Measurements from ENCODE around the gene UBE2E3.
"Not testable (repeated sequence)": the region's sequence is repeated elsewhere in the genome, so short reads cannot be mapped to it uniquely, and the experiment has no call there.

UBE2E3 gene

GRCh38 chr2:181065458-181065857, 85.1 kb downstream of the UBE2E3 start:
- in situ Hi-C loops (cut with MboI; ENCODE audit: low pct_unique_long_range_greater_than_20kb, low sequenced_read_pairs), result loop anchor here (25.0 kb wide), 1 partner anchor 953 kb away; no protein-coding TSS in a partner anchor
- DNase-seq, result no peak

- DNase-seq, result no peak
- in situ Hi-C loops (cut with MboI; ENCODE audit: low pct_unique_long_range_greater_than_20kb, low sequenced_read_pairs), result loop anchor here (25.0 kb wide), 1 partner anchor 954 kb away; no protein-coding TSS in a partner anchor
These were observed 85.9 kb downstream of the UBE2E3 start for GRCh38 chr2:181066333-181066732.

GRCh38 chr2:181070119-181070835, 89.9 kb downstream of the UBE2E3 start:
- in situ Hi-C loops (cut with MboI; ENCODE audit: low pct_unique_long_range_greater_than_20kb, low sequenced_read_pairs), result loop anchor here (25.0 kb wide), 1 partner anchor 958 kb away; no protein-coding TSS in a partner anchor
- DNase-seq, result peak; percentile 49

GRCh38 chr2:181070836-181071200, 90.4 kb downstream of the UBE2E3 start:
- in situ Hi-C loops (cut with MboI; ENCODE audit: low pct_unique_long_range_greater_than_20kb, low sequenced_read_pairs), result loop anchor here (25.0 kb wide), 1 partner anchor 959 kb away; no protein-coding TSS in a partner anchor
- no peak for DNase-seq

GRCh38 chr2:181072486-181073235, 92.3 kb downstream of the UBE2E3 start:
- in situ Hi-C loops (cut with MboI; ENCODE audit: low pct_unique_long_range_greater_than_20kb, low sequenced_read_pairs), result loop anchor here (25.0 kb wide), 1 partner anchor 960 kb away; no protein-coding TSS in a partner anchor

GRCh38 chr2:181073896-181074295, 93.5 kb downstream of the UBE2E3 start:
- in situ Hi-C loops (cut with MboI; ENCODE audit: low pct_unique_long_range_greater_than_20kb, low sequenced_read_pairs), result loop anchor here (25.0 kb wide), 1 partner anchor 962 kb away; no protein-coding TSS in a partner anchor
- no peak for DNase-seq

More at GRCh38 chr2:181072486-181073235, 92.3 kb downstream of the UBE2E3 start:
- DNase-seq, result no peak

GRCh38 chr2:181074457-181074856, 94.1 kb downstream of the UBE2E3 start:
- no peak for DNase-seq
- in situ Hi-C loops (cut with MboI; ENCODE audit: low pct_unique_long_range_greater_than_20kb, low sequenced_read_pairs), result loop anchor here (25.0 kb wide), 1 partner anchor 962 kb away; no protein-coding TSS in a partner anchor

- no peak for DNase-seq
- in situ Hi-C loops (cut with MboI; ENCODE audit: low pct_unique_long_range_greater_than_20kb, low sequenced_read_pairs), result no loop called here
These were observed 96.3 kb downstream of the UBE2E3 start for GRCh38 chr2:181076658-181077057.

- in situ Hi-C loops (cut with MboI; ENCODE audit: low pct_unique_long_range_greater_than_20kb, low sequenced_read_pairs), result no loop called here
- DNase-seq, result peak; percentile 82
These were observed 96.8 kb downstream of the UBE2E3 start for GRCh38 chr2:181077128-181077709.

GRCh38 chr2:181083140-181083539, 102.7 kb downstream of the UBE2E3 start:
- in situ Hi-C loops (cut with MboI; ENCODE audit: low pct_unique_long_range_greater_than_20kb, low sequenced_read_pairs), result loop anchor here (10.0 kb wide), 1 partner anchor 632 kb away; no protein-coding TSS in a partner anchor
- no peak for DNase-seq

GRCh38 chr2:181085734-181086133, 105.3 kb downstream of the UBE2E3 start:
- DNase-seq, result no peak
- in situ Hi-C loops (cut with MboI; ENCODE audit: low pct_unique_long_range_greater_than_20kb, low sequenced_read_pairs), result loop anchor here (10.0 kb wide), 1 partner anchor 629 kb away; no protein-coding TSS in a partner anchor

- in situ Hi-C loops (cut with MboI; ENCODE audit: low pct_unique_long_range_greater_than_20kb, low sequenced_read_pairs), result not testable (repeated sequence)
These were observed 111.5 kb downstream of the UBE2E3 start for GRCh38 chr2:181091920-181092319.

GRCh38 chr2:181095486-181095885, 115.1 kb downstream of the UBE2E3 start:
- no peak for DNase-seq
- in situ Hi-C loops (cut with MboI; ENCODE audit: low pct_unique_long_range_greater_than_20kb, low sequenced_read_pairs), result no loop called here

More at GRCh38 chr2:181091920-181092319, 111.5 kb downstream of the UBE2E3 start:
- not testable (repeated sequence) for DNase-seq

- in situ Hi-C loops (cut with MboI; ENCODE audit: low pct_unique_long_range_greater_than_20kb, low sequenced_read_pairs), result no loop called here
These were observed 123.3 kb downstream of the UBE2E3 start for GRCh38 chr2:181103659-181104058.

GRCh38 chr2:181104512-181105115, 124.2 kb downstream of the UBE2E3 start:
- in situ Hi-C loops (cut with MboI; ENCODE audit: low pct_unique_long_range_greater_than_20kb, low sequenced_read_pairs), result no loop called here
- peak; percentile 70 for DNase-seq

More at GRCh38 chr2:181103659-181104058, 123.3 kb downstream of the UBE2E3 start:
- DNase-seq, result no peak

GRCh38 chr2:181105562-181105961, 125.2 kb downstream of the UBE2E3 start:
- DNase-seq, result no peak
- in situ Hi-C loops (cut with MboI; ENCODE audit: low pct_unique_long_range_greater_than_20kb, low sequenced_read_pairs), result no loop called here

GRCh38 chr2:181106229-181106628, 125.8 kb downstream of the UBE2E3 start:
- in situ Hi-C loops (cut with MboI; ENCODE audit: low pct_unique_long_range_greater_than_20kb, low sequenced_read_pairs), result no loop called here
- DNase-seq, result no peak

GRCh38 chr2:181106789-181107627, 126.6 kb downstream of the UBE2E3 start:
- DNase-seq, result peak; percentile 8
- in situ Hi-C loops (cut with MboI; ENCODE audit: low pct_unique_long_range_greater_than_20kb, low sequenced_read_pairs), result no loop called here

Measured in KBM-7 (cell line).